Hepatocyte (in vitro differentiated cells): ENCODE results near the gene OLFM2. TPM values are rescaled to one million over a fixed set of nuclear protein-coding genes. Genes with fewer than 3 reads are reported as not detected.

ENCODE experiments used
- DNase-seq: peaks from one replicate; pipeline ENCODE4 v3.0.0-alpha.2; 2016; ENCODE audit warnings: low spot score
- H2AFZ ChIP-seq: fragments of 200-600 bp; sonication (generic); 2 replicates; pipeline ENCODE4 v1.6.0; 2016; ENCODE audit warnings: antibody characterized with exemption, mild to moderate bottlenecking
- H3K27ac ChIP-seq: fragments of 200-600 bp; sonication (generic); 2 replicates; pipeline ENCODE4 v1.5.1; 2016; ENCODE audit warnings: mild to moderate bottlenecking
- H3K27me3 ChIP-seq: fragments of 200-600 bp; sonication (generic); 2 replicates; pipeline ENCODE4 v1.6.1; 2016
- H3K36me3 ChIP-seq: fragments of 200-600 bp; sonication (generic); replicated peaks from 2 replicates; pipeline ENCODE4 v1.5.1; 2016; ENCODE audit warnings: low read depth; ENCODE audit not compliant: insufficient read depth
- H3K4me1 ChIP-seq: fragments of 200-600 bp; sonication (generic); 2 replicates; pipeline ENCODE4 v1.5.1; 2016; ENCODE audit warnings: mild to moderate bottlenecking, moderate library complexity; ENCODE audit not compliant: insufficient read depth
- H3K4me2 ChIP-seq: fragments of 200-600 bp; sonication (generic); 2 replicates; pipeline ENCODE4 v1.6.0; 2016
- H3K4me3 ChIP-seq: fragments of 200-600 bp; sonication (generic); 2 replicates; pipeline ENCODE4 v1.5.1; 2016; ENCODE audit warnings: mild to moderate bottlenecking
- H3K79me2 ChIP-seq: fragments of 200-600 bp; sonication (generic); 2 replicates; pipeline ENCODE4 v1.6.0; 2017; ENCODE audit warnings: mild to moderate bottlenecking
- H3K9me2 ChIP-seq: fragments of 200-600 bp; sonication (generic); replicated peaks from 2 replicates; pipeline ENCODE4 v1.6.0; 2017; ENCODE audit warnings: mild to moderate bottlenecking; ENCODE audit not compliant: insufficient read depth
- H3K9me3 ChIP-seq: fragments of 200-600 bp; sonication (generic); 2 replicates; pipeline ENCODE4 v1.5.1; 2016; ENCODE audit warnings: low read depth, mild to moderate bottlenecking
- H4K20me1 ChIP-seq: fragments of 200-600 bp; sonication (generic); 2 replicates; pipeline ENCODE4 v1.6.0; 2016; ENCODE audit warnings: mild to moderate bottlenecking; ENCODE audit not compliant: insufficient read depth, poor library complexity, severe bottlenecking
- EZH2 ChIP-seq: fragments of 200-600 bp; sonication (generic); IDR thresholded peaks from 2 replicates; pipeline ENCODE4 v1.6.1; 2016; ENCODE audit warnings: antibody characterized with exemption, mild to moderate bottlenecking, borderline replicate concordance
- EZH2phosphoT487 ChIP-seq: fragments of 200-600 bp; sonication (generic); IDR thresholded peaks from one replicate; pipeline ENCODE4 v1.6.1; 2018; ENCODE audit warnings: antibody characterized with exemption, mild to moderate bottlenecking, low read depth, moderate library complexity; ENCODE audit not compliant: unreplicated experiment, severe bottlenecking
- WGBS: methylation state at CpG from one replicate; pipeline ENCODE4 v1.1.6; 2016; ENCODE audit warnings: low lambda C conversion rate; ENCODE audit errors: missing lambda C conversion rate; 5-methylcytosine and 5-hydroxymethylcytosine counted together
- polyA plus RNA-seq: library from polyadenylated mRNA; unstranded; fragments of >200 nt; fragmentation: Nextera tagmentation; extraction: Ambion mirVana; gene quantifications from 2 replicates; pipeline ENCODE4 v1.2.1, GENCODE V29; 2016
- total RNA-seq: library from RNA; depleted of rRNA; stranded (reverse); fragments of >200 nt; gene quantifications from 2 replicates; pipeline ENCODE4 v1.2.3, GENCODE V29; 2014
- TF ChIP-seq, protein P1 (sequence below): fragments of 200-600 bp; sonication (generic); IDR thresholded peaks from 2 replicates; pipeline ENCODE4 v1.5.1; 2016; ENCODE audit warnings: antibody characterized with exemption, mild to moderate bottlenecking; ENCODE audit not compliant: poor library complexity

OLFM2 gene
- total and polyA plus RNA-seq, 2 experiments from 2014 or later, result 33.1 to 36.5 TPM

GRCh38 chr19:9878511-9879196 lies 57.7 kb downstream of the OLFM2 start:
- H3K27ac ChIP-seq, result no peak overlapping the region
- no peak overlapping the region for H2AFZ ChIP-seq

GRCh38 chr19:9877780-9878510 lies 58.4 kb downstream of the OLFM2 start:
- 90% methylated on average over 10 of the region's 10 CpGs for whole genome bisulfite sequencing
- Histone ChIP-seq H3K27me3 (no peaks in the 10 kb centered on the region), H3K4me2 (no peak overlapping the region), H3K9me2 (no peaks in the 10 kb centered on the region), H3K9me3 (no peaks in the 10 kb centered on the region), H3K79me2 (no peaks in the 10 kb centered on the region), H3K4me1 (no peaks in the 10 kb centered on the region), H4K20me1 (no peaks in the 10 kb centered on the region), H2AFZ (no peak overlapping the region), H3K36me3 (no peaks in the 10 kb centered on the region), H3K4me3 (no peak overlapping the region), H3K27ac (no peak overlapping the region)
- TF ChIP-seq EZH2phosphoT487 (no peak), EZH2 (no peak)
- TF ChIP-seq, protein P1, sequence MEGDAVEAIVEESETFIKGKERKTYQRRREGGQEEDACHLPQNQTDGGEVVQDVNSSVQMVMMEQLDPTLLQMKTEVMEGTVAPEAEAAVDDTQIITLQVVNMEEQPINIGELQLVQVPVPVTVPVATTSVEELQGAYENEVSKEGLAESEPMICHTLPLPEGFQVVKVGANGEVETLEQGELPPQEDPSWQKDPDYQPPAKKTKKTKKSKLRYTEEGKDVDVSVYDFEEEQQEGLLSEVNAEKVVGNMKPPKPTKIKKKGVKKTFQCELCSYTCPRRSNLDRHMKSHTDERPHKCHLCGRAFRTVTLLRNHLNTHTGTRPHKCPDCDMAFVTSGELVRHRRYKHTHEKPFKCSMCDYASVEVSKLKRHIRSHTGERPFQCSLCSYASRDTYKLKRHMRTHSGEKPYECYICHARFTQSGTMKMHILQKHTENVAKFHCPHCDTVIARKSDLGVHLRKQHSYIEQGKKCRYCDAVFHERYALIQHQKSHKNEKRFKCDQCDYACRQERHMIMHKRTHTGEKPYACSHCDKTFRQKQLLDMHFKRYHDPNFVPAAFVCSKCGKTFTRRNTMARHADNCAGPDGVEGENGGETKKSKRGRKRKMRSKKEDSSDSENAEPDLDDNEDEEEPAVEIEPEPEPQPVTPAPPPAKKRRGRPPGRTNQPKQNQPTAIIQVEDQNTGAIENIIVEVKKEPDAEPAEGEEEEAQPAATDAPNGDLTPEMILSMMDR, result no peak
- DNase-seq, result no peak

More at GRCh38 chr19:9878511-9879196, 57.7 kb downstream of the OLFM2 start:
- no peaks in the 10 kb centered on the region for H3K9me3 ChIP-seq
- 85% methylated on average over 11 of the region's 11 CpGs for WGBS
- H3K4me1 ChIP-seq, result no peaks in the 10 kb centered on the region
- H3K79me2 ChIP-seq, result no peaks in the 10 kb centered on the region
- no peaks in the 10 kb centered on the region for H3K27me3 ChIP-seq
- H3K4me2 ChIP-seq, result no peak overlapping the region
- H4K20me1 ChIP-seq, result no peaks in the 10 kb centered on the region
- TF ChIP-seq, protein P1, result no peak
- TF ChIP-seq EZH2phosphoT487, result no peak
- TF ChIP-seq EZH2, result no peak
- DNase-seq, result no peak
- no peak overlapping the region for H3K4me3 ChIP-seq
- no peaks in the 10 kb centered on the region for H3K36me3 ChIP-seq
- no peaks in the 10 kb centered on the region for H3K9me2 ChIP-seq

DNA sequence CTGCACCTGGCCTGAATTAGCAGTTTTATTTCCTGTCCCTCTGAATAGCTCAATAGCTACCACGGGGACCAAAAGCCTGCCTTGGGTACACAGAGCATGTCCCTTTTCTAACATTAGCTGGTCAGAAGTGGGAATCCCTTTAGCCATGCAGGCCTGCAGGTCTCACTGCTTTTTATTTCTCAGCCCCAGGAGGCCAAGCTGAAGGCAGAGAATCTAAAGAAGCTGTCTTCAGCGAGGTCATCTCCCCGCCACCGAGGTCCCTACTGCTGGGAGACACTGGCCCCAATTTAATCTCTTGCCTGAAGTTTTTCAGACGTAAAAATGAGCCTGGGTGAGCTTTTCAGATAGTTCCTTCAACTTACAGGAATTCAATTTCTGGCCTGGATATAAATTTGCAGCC lies 60.5 kb downstream of the OLFM2 start:
- no peak overlapping the region for H3K4me3 ChIP-seq
- no peaks in the 10 kb centered on the region for H4K20me1 ChIP-seq
- H3K36me3 ChIP-seq, result no peaks in the 10 kb centered on the region
- no peaks in the 10 kb centered on the region for H3K79me2 ChIP-seq
- TF ChIP-seq, protein P1, result no peak
- TF ChIP-seq EZH2 (no peak), EZH2phosphoT487 (no peak)
- no peak overlapping the region for H3K27ac ChIP-seq
- 70% methylated on average over 5 of the region's 5 CpGs for WGBS
- no peaks in the 10 kb centered on the region for H3K9me2 ChIP-seq
- H3K4me1 ChIP-seq, result no peaks in the 10 kb centered on the region
- H3K27me3 ChIP-seq, result no peaks in the 10 kb centered on the region
- H3K4me2 ChIP-seq, result no peak overlapping the region
- no peak for DNase-seq
- H3K9me3 ChIP-seq, result no peaks in the 10 kb centered on the region
- no peak overlapping the region for H2AFZ ChIP-seq
